Kidney (tissue), 14 donors: ENCODE data around the gene ZSCAN18. TPM values are rescaled to one million over a fixed set of nuclear protein-coding genes. Genes with fewer than 3 reads are reported as not detected.

Experiments
- DNase-seq, 5 donors: peaks; one replicate each; pipeline ENCODE4 v3.0.0-alpha.2; 2013 to 2020
- FAIRE-seq: peaks from 2 replicates; lab custom pipeline; 2012; peaks lifted over from hg19 to GRCh38; lab: Jason Lieb, UNC
- H3K27ac ChIP-seq, 2 donors: one replicate each; pipeline ENCODE4 v1.7.0; 2013; ENCODE audit warnings: low read depth in 2 of 2, low read length in 2 of 2, inconsistent platforms in 1 of 2
- H3K27me3 ChIP-seq: one replicate; pipeline ENCODE4 v1.7.1; 2013; ENCODE audit warnings: low read length, inconsistent platforms; ENCODE audit not compliant: control insufficient read depth, insufficient read depth
- H3K36me3 ChIP-seq, 3 donors: one replicate each; pipeline versions ENCODE4 v1.7.0 to v1.7.1; 2013; ENCODE audit warnings: low read length in 3 of 3, control low read depth in 1 of 3, inconsistent platforms in 1 of 3; ENCODE audit not compliant: insufficient read depth in 3 of 3, control insufficient read depth in 2 of 3
- H3K4me1 ChIP-seq, 3 donors: one replicate each; pipeline versions ENCODE4 v1.7.0 to v1.7.1; 2013; ENCODE audit warnings: low read length in 3 of 3, inconsistent platforms in 1 of 3, low read depth in 1 of 3; ENCODE audit not compliant: control insufficient read depth in 2 of 3, insufficient read depth in 2 of 3
- H3K4me3 ChIP-seq, 3 donors: one replicate each; pipeline versions ENCODE4 v1.7.0 to v1.8.1; 2013; ENCODE audit warnings: low read length in 3 of 3, control low read depth in 1 of 3, inconsistent platforms in 1 of 3
- H3K9ac ChIP-seq, 3 donors: one replicate each; pipeline versions ENCODE4 v1.7.0 to v1.7.1; 2013; ENCODE audit warnings: low read length in 3 of 3, control low read depth in 1 of 3, inconsistent platforms in 1 of 3
- H3K9me3 ChIP-seq, 3 donors: one replicate each; pipeline versions ENCODE4 v1.7.0 to v1.7.1; 2013; ENCODE audit warnings: low read length in 3 of 3, control low read depth in 1 of 3, inconsistent platforms in 1 of 3; ENCODE audit not compliant: control insufficient read depth in 2 of 3, insufficient read depth in 1 of 3
- CTCF ChIP-seq: IDR thresholded peaks from 3 replicates; pipeline ENCODE4 v1.5.1; 2012; ENCODE audit warnings: mild to moderate bottlenecking, moderate library complexity, borderline replicate concordance; ENCODE audit not compliant: insufficient read depth; ENCODE audit errors: extremely low read depth
- intact Hi-C: fragments of 100-400 bp; cut with DNase I; formaldehyde crosslinking; loops from one replicate; pipeline ENCODE4 v1.11.1; 2022
- polyA plus RNA-seq: library from polyadenylated mRNA; stranded (reverse); fragments of 350-450 nt; fragmentation: Illumina TruSeq; extraction: RNeasy Lipid Tissue Mini Kit (QIAGEN cat#74804); gene quantifications from one replicate; pipeline ENCODE4 v1.2.3, GENCODE V29; 2014; ENCODE audit warnings: low read depth, low replicate concordance; ENCODE audit not compliant: insufficient read depth
- total RNA-seq: library from RNA; stranded (reverse); fragmentation: NEBNext Ultra II Directional; extraction: Animal tissue kit (Norgen Biotek cat#: 25700); gene quantifications from one replicate; pipeline ENCODE4 v1.2.1, GENCODE V29; 2021
- donor health status: control.
- donor health status: control.
- donor health status: control.
- donor health status: control.
- donor health status: control.
- donor health status: DM: yes; HTN: yes; CAD: no.
- donor health status: Normal renal cell carcinoma (clear cell type).

The ZSCAN18 gene
- total and polyA plus RNA-seq, 2 donors from 2014 or later, result 73.2 to 103 TPM

DNA sequence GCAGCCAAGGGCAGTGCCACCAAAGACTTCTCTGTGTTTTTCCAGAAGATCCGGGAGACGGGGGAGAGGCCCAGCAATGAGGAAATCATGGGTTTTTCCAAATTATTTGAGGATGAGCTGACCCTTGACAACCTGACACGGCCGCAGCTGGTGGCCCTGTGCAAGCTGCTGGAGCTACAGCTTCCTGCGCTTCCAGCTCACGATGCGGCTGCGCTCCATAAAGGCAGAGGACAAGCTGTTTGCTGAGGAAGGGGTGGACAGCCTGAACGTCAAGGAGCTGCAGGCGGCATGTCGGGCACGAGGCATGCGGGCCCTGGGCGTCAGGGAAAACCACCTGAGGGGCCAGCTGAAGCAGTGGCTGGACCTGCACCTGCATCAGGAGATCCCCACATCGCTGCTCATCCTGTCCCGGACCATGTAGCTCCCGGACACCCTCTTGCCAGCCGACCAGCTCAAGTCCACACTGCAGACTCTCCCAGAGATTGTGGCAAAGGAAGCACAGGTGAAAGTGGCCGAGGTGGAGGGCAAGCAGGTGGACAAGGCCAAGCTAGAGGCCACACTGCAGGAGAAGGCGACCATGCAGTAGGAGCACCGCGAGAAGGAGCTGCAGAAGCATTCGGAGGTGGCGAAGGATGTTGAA, 52.5 kb downstream of the ZSCAN18 start:
- Histone ChIP-seq H3K4me3 (no peak overlapping the region), H3K27me3 (no peaks in the 10 kb centered on the region), H3K9me3 (peaks cover 0 to 16% (median 0%) of the 10 kb centered on the region in 3 donors), H3K27ac (no peak overlapping the region), H3K36me3 (no peaks in the 10 kb centered on the region), H3K9ac (no peak overlapping the region), H3K4me1 (no peaks in the 10 kb centered on the region)
- FAIRE-seq, result no peak
- no peak for DNase-seq
- TF ChIP-seq CTCF, result no peak
- intact Hi-C loops, result no loop called here

GRCh38 chr19:58044886-58045285, 53.1 kb downstream of the ZSCAN18 start:
- FAIRE-seq, result no peak
- peaks cover 0 to 16% (median 0%) of the 10 kb centered on the region in 3 donors for H3K9me3 ChIP-seq
- H3K9ac ChIP-seq, result no peak overlapping the region
- H3K27me3 ChIP-seq, result no peaks in the 10 kb centered on the region
- intact Hi-C loops, result no loop called here
- TF ChIP-seq CTCF, result no peak
- no peaks in the 10 kb centered on the region for H3K36me3 ChIP-seq
- H3K4me3 ChIP-seq, result no peak overlapping the region
- no peak for DNase-seq
- no peaks in the 10 kb centered on the region for H3K4me1 ChIP-seq
- H3K27ac ChIP-seq, result no peak overlapping the region

DNA sequence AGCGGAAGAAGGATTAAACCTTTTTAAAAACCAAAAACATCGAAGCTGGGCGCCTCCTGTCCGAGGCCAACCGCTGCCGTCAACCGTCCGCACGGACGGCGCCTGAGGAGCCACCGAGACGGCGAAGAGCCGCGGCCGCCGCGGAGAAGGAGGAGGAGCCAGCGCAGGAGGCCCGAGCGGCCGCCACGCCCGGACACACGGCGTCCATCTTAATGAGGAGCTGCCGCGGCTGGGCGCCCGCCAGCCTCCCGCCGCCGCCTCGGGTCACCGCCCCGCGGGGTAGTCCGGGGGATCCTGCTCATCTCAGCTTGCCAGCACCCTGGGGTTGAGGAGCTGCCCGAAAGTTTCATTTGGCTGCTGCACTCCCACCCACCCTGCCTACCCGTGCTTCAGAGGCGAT, 53.6 kb downstream of the ZSCAN18 start:
- H3K4me1 ChIP-seq, result no peaks in the 10 kb centered on the region
- no peak for FAIRE-seq
- H3K9me3 ChIP-seq, result peaks cover 0 to 13% (median 0%) of the 10 kb centered on the region in 3 donors
- H3K4me3 ChIP-seq, result no peak overlapping the region
- H3K27me3 ChIP-seq, result no peaks in the 10 kb centered on the region
- H3K27ac ChIP-seq, result no peak overlapping the region
- intact Hi-C loops, result no loop called here
- no peak for DNase-seq
- no peaks in the 10 kb centered on the region for H3K36me3 ChIP-seq
- H3K9ac ChIP-seq, result no peak overlapping the region
- no peak for TF ChIP-seq CTCF
